Glutamatergic neuron (in vitro differentiated cells): ENCODE measurements around the gene NKX3-2. TPM values are rescaled to one million over a fixed set of nuclear protein-coding genes. Genes with fewer than 3 reads are reported as not detected.

Experiments
- DNase-seq: peaks from one replicate; pipeline ENCODE4 v3.0.0; 2022
- H3K27ac Mint-ChIP-seq: one replicate; pipeline ENCODE4 v1.8.0; 2020; ENCODE audit warnings: mild to moderate bottlenecking, mixed read lengths, inconsistent platforms; ENCODE audit not compliant: unreplicated experiment
- H3K27me3 Mint-ChIP-seq: one replicate; pipeline ENCODE4 v1.8.0; 2020; ENCODE audit warnings: mild to moderate bottlenecking, moderate library complexity, mixed read lengths, inconsistent platforms; ENCODE audit not compliant: unreplicated experiment
- H3K36me3 Mint-ChIP-seq: one replicate; pipeline ENCODE4 v1.8.0; 2020; ENCODE audit warnings: mild to moderate bottlenecking, mixed read lengths, inconsistent platforms; ENCODE audit not compliant: unreplicated experiment
- H3K4me1 Mint-ChIP-seq: one replicate; pipeline ENCODE4 v1.8.0; 2020; ENCODE audit warnings: mild to moderate bottlenecking, low read depth, mixed read lengths, inconsistent platforms; ENCODE audit not compliant: unreplicated experiment
- H3K4me3 Mint-ChIP-seq: one replicate; pipeline ENCODE4 v1.8.0; 2020; ENCODE audit warnings: mild to moderate bottlenecking, mixed read lengths, inconsistent platforms; ENCODE audit not compliant: unreplicated experiment
- H3K9me3 Mint-ChIP-seq: one replicate; pipeline ENCODE4 v1.8.0; 2020; ENCODE audit warnings: mild to moderate bottlenecking, moderate library complexity, mixed read lengths, inconsistent platforms; ENCODE audit not compliant: unreplicated experiment
- total RNA-seq: library from RNA; stranded (reverse); fragmentation: NEBNext Ultra II Directional; extraction: Animal tissue kit (Norgen Biotek cat#: 25700); gene quantifications from one replicate; pipeline ENCODE4 v1.2.1, GENCODE V29; 2021; ENCODE audit not compliant: unreplicated experiment
- TF ChIP-seq, protein P1 (sequence below): fragments of 200-600 bp; sonication (generic); IDR thresholded peaks from one replicate; pipeline ENCODE4 v1.5.0; 2021; ENCODE audit not compliant: partially characterized antibody, unreplicated experiment

NKX3-2 gene
- total RNA-seq, 1 donor from 2014 or later = 0.25 TPM

DNA sequence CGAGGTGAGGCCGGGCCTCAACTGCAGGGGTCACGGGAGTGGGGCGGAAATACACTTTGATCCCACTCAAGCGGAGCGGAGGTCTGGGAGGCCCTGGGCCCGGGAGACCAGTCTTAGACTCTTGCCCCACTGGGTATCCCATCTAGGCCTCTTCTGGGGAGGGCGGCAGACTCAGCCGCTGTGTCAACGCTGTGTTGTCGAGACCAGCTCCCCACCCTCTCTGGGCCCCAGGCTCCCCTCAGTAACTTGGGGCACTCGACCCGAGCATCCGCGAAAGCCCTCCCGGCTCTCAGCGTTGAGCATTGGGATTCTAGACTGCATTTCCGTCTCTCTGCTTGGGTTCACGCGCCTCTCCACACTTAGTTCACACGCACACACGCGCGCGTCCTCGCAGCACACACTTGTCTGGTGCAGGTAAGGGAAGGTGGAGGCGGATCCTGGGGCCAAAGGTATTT is 1.7 kb downstream of the NKX3-2 start:
- Mint-ChIP-seq H3K4me1 (no peaks in the 10 kb centered on the region), H3K4me3 (no peak overlapping the region), H3K36me3 (no peaks in the 10 kb centered on the region), H3K27ac (no peak overlapping the region), H3K27me3 (peaks cover 43% of the 10 kb centered on the region), H3K9me3 (peaks cover 15% of the 10 kb centered on the region)
- DNase-seq = no peak
- TF ChIP-seq, protein P1, sequence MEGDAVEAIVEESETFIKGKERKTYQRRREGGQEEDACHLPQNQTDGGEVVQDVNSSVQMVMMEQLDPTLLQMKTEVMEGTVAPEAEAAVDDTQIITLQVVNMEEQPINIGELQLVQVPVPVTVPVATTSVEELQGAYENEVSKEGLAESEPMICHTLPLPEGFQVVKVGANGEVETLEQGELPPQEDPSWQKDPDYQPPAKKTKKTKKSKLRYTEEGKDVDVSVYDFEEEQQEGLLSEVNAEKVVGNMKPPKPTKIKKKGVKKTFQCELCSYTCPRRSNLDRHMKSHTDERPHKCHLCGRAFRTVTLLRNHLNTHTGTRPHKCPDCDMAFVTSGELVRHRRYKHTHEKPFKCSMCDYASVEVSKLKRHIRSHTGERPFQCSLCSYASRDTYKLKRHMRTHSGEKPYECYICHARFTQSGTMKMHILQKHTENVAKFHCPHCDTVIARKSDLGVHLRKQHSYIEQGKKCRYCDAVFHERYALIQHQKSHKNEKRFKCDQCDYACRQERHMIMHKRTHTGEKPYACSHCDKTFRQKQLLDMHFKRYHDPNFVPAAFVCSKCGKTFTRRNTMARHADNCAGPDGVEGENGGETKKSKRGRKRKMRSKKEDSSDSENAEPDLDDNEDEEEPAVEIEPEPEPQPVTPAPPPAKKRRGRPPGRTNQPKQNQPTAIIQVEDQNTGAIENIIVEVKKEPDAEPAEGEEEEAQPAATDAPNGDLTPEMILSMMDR = no peak

DNA sequence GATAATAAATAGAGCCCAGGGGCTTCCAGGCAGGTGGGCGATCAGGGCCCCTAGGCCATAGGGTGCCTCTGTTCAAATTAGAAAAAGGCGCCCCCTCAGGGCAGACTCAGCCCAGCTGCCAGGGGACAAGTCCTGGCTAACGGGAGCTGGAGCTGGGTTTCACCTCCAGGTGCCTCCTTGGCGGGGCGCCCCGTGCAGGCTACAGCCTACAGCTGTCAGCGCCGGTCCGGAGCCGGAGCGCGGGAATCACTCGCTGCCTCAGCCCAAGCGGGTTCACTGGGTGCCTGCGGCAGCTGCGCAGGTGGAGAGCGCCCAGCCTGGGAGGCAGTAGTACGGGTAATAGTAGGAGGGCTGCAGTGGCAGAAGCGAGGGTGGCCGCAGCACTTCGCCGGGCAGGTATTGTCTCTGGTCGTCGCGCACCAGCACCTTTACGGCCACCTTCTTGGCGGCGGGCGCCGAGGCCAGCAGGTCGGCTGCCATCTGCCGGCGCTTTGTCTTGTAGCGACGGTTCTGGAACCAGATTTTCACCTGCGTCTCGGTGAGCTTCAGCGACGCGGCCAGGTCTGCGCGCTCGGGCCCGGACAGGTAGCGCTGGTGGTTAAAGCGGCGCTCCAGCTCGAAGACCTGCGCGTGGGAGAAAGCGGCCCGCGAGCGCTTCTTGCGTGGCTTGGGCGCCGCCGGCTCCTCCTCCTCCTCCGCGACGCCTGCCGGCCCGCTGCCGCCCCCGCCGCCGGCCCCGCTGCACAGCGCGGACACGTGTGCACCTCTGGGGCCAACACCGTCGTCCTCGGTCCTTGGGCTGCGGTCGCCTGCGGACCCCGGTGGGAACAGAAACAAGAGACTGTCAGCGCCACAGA is 2.4 kb downstream of the NKX3-2 start:
- peaks cover 43% of the 10 kb centered on the region for H3K27me3 Mint-ChIP-seq
- peak overlapping the region; percentile 57 for H3K4me3 Mint-ChIP-seq
- peaks cover 15% of the 10 kb centered on the region for H3K9me3 Mint-ChIP-seq

DNA sequence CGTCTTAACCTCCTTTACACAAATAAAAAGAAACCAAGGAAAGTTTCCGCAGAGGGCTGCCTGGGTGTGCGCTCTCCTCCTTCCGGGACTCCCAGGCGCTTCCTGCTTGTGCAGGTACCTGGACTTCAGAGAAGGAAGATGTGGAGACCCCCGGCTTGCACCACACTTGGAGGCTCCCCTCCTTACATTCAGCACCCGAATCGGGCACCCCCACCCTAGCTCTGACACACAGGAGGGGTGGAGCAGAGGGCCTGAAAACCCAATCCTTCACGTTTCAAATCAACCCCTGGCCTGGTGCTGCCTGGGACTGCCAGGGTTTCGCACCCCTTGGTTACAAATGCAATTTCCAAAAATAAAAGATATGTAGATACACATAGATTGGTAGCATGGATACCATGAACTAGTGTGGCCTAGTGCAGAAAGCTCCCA is 3.1 kb downstream of the NKX3-2 start:
- Mint-ChIP-seq H3K27me3 (peaks cover 40% of the 10 kb centered on the region), H3K4me3 (peak overlapping the region; percentile 52)
- TF ChIP-seq, protein P1 = no peak

More for the DNA sequence above, 2.4 kb downstream of the NKX3-2 start:
- peak; percentile 41 for DNase-seq
- H3K27ac Mint-ChIP-seq = no peak overlapping the region
- H3K36me3 Mint-ChIP-seq = no peaks in the 10 kb centered on the region
- TF ChIP-seq, protein P1 = peak; percentile 31
- H3K4me1 Mint-ChIP-seq = no peaks in the 10 kb centered on the region

DNA sequence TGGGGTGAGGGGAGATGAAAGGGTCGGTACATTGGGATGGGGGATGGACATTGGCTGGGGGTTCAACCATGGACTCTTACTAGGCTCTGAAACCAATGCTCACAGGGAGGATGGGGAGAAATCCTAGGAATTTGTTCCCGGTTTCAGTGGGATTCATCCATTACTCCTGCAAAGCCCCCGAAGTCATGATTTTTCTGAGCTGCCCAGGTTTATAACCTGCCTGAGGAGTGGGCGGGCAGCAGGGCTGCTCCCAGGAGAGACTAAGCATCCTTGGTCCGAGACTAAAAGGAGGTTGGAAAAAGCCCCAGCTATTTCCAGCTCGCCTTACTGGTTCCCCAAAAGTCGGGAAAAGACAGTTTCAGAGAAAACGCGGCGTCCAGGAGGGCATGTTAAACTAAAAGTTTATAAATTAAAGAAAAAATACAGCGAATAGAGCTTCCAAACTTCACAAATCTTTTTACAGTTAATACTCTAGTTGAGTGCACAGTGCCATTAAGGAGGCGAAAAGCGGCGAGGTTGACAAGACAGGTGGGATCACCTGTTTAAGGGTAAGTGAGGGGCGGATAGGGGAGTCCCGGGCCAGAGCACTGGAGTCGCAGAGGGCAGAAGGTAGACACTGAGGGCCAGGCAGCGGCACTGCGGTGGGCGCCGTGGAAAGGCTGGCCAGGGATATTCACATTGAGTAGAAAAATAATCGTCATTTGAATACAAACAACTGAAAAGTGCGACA is 3.7 kb downstream of the NKX3-2 start:
- Mint-ChIP-seq H3K4me1 (no peaks in the 10 kb centered on the region), H3K36me3 (no peaks in the 10 kb centered on the region), H3K4me3 (no peak overlapping the region), H3K27me3 (peaks cover 38% of the 10 kb centered on the region), H3K27ac (no peak overlapping the region), H3K9me3 (peaks cover 18% of the 10 kb centered on the region)
- no peak for DNase-seq
- TF ChIP-seq, protein P1 = no peak

More for the DNA sequence above, 3.1 kb downstream of the NKX3-2 start:
- Mint-ChIP-seq H3K9me3 (peaks cover 18% of the 10 kb centered on the region), H3K36me3 (no peaks in the 10 kb centered on the region), H3K27ac (no peak overlapping the region), H3K4me1 (no peaks in the 10 kb centered on the region)
- no peak for DNase-seq
